ENCODE data around the gene ALPL.

DNA sequence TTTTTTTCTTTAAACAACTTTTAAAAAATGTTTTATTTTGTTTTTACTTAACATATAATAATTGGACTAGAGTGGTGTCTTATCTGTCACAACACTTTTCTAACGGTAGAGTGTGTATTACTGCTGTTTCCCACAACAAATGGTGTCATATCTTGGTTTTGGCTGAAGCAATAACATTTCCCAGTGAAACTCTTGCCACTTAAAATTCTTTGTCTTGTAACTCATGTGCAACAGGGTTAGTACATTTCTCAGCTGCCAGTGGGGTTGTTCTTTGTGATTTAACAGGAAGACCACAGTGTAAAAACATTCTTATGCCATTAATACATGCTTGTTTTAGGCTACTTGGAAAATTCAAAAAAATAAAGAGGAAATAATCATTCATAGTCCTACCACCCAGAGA is 43.5 kb downstream of the ALPL start:
- TF ChIP-seq, protein P1, sequence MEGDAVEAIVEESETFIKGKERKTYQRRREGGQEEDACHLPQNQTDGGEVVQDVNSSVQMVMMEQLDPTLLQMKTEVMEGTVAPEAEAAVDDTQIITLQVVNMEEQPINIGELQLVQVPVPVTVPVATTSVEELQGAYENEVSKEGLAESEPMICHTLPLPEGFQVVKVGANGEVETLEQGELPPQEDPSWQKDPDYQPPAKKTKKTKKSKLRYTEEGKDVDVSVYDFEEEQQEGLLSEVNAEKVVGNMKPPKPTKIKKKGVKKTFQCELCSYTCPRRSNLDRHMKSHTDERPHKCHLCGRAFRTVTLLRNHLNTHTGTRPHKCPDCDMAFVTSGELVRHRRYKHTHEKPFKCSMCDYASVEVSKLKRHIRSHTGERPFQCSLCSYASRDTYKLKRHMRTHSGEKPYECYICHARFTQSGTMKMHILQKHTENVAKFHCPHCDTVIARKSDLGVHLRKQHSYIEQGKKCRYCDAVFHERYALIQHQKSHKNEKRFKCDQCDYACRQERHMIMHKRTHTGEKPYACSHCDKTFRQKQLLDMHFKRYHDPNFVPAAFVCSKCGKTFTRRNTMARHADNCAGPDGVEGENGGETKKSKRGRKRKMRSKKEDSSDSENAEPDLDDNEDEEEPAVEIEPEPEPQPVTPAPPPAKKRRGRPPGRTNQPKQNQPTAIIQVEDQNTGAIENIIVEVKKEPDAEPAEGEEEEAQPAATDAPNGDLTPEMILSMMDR (optimal IDR thresholded peaks at IDR 0.05 in 1 of 3, IDR thresholded peaks at IDR 0.05 in 1 of 3, conservative IDR thresholded peaks at IDR 0.05 in 1 of 3; ENCODE audit: extremely low read depth in 1 of 3, insufficient read depth in 2 of 3, low read length in 3 of 3) = no peak
- TF ChIP-seq EZH2 (IDR thresholded peaks at IDR 0.05; ENCODE audit: low read length) = no peak
